Cardiac fibroblast (primary cell): Measurements from ENCODE around the gene PARP4.

Source experiments
- DNase-seq, 2 donors: peaks; one replicate each; pipeline versions ENCODE4 v3.0.0 to v3.0.0-alpha.2; 2010; ENCODE audit warnings: low read depth in 2 of 2
- H3K4me3 ChIP-seq, 2 donors: replicated peaks in 1 of 2; 1 replicate in 1 of 2; 2 replicates in 1 of 2; pipeline ENCODE4 v1.5.1; 2011; ENCODE audit warnings: low read depth in 2 of 2, low read length in 2 of 2, mild to moderate bottlenecking in 2 of 2, moderate library complexity in 1 of 2
- TF ChIP-seq, protein P1 (sequence below): IDR thresholded peaks from one replicate; pipeline ENCODE4 v1.5.1; 2011; ENCODE audit warnings: low read depth, mild to moderate bottlenecking, low read length, inconsistent platforms

PARP4 gene

DNA sequence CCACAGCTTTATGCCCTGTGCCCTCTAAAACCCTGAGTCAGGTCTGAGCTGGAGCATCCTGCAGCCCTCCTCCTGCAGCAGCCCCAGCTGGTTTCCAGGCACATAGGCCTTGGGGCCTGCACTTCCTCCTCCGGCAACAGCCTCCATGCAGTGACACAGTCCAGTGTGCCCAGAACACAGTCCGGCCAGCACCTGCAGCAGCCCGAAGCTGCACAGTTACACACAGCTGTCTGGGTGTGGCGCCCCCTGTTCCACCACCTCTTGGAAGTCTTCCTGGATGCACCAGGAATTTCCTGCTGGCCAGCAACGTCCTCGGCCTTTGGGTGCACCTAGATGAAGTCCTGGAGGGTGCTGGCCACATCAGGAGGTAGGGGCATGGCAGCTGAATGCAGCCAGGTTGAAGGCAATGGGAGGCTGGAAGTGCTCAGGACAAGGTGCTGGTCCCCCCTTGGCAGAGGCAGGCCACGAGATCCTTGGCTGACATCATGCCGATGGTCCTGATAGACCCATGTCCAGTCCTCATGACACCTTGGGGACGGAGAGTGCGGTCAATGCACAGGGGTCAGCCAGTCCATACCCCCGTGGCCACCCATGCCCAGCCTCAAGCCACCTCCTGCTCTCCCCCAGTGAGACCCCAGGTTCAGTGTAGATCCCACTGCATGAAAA, 27.1 kb upstream of the PARP4 start:
- TF ChIP-seq, protein P1, sequence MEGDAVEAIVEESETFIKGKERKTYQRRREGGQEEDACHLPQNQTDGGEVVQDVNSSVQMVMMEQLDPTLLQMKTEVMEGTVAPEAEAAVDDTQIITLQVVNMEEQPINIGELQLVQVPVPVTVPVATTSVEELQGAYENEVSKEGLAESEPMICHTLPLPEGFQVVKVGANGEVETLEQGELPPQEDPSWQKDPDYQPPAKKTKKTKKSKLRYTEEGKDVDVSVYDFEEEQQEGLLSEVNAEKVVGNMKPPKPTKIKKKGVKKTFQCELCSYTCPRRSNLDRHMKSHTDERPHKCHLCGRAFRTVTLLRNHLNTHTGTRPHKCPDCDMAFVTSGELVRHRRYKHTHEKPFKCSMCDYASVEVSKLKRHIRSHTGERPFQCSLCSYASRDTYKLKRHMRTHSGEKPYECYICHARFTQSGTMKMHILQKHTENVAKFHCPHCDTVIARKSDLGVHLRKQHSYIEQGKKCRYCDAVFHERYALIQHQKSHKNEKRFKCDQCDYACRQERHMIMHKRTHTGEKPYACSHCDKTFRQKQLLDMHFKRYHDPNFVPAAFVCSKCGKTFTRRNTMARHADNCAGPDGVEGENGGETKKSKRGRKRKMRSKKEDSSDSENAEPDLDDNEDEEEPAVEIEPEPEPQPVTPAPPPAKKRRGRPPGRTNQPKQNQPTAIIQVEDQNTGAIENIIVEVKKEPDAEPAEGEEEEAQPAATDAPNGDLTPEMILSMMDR, result no peak
- H3K4me3 ChIP-seq, result no peak overlapping the region
- no peak for DNase-seq

DNA sequence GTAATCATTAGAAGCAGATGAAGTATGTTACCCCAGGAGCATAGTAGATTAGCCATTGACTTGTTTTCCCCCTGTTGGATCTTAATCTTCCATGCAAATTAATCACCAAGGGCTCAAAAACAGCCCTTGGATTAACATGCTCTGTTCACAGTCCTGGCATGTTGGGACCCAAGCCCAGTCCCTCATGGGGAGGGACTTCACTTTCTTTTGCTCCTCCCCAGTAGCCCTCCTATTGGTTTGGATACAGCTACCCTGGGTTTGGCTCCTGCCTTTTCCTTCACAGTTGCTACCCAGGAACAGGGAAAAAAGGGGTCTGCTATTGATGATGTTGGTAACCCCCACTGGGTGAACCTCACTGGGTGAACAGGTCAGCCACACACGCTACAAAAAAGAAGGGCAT, 16.9 kb upstream of the PARP4 start:
- TF ChIP-seq, protein P1, result no peak
- H3K4me3 ChIP-seq, result no peak overlapping the region
- DNase-seq, result no peak

DNA sequence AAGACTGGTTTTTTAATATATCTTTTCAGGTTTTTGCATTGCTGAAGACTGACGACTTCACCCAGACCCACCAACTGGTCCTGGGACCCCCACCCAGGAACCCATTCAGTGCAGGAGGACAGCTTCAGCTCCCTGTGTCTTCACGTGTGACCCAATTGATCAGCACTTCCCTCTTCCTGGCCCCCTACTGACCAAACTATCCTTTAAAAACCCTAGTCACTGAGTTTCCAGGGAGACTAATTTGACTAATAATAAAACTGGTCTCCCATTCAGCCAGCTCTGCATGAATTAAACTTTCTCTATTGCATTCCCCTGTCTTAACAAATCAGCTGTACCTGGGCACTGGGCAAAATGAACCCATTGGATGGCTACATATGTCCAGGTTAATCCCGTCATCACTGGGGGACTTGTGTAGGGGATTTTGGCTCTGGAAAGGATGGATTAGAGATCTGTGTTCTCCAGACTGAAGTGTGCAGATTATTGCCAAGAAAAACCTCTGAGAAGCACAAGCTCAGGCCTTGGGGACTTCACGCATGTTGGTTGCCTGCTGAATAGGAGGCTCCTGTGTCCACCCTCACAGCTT, 16.3 kb upstream of the PARP4 start:
- no peak for DNase-seq
- TF ChIP-seq, protein P1, result no peak
- no peak overlapping the region for H3K4me3 ChIP-seq

DNA sequence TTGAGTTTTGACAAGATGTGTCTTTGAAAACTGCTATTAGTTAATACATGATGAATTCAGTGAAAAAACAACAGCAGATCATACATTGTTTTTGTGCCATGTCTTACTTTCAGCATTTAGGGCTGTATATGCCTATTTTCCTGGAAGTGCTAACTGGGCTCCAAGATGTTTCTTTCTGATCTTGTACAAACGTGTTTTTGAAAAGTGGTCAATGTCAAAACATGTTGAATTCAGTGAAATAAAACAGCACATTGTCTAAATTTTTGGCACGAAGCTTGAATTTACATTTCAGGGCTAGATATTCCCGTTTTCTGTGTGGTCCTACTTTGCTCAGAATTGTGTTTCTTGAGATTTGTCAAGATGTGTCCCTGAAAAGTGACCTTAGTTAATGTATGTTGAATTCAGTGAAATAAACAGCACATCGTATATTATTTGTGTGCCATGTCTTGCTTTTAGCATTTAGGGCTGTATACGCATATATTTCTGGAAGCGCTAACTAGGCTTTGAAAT, 14.7 kb upstream of the PARP4 start:
- H3K4me3 ChIP-seq, result no peak overlapping the region
- DNase-seq, result no peak
- TF ChIP-seq, protein P1, result no peak

DNA sequence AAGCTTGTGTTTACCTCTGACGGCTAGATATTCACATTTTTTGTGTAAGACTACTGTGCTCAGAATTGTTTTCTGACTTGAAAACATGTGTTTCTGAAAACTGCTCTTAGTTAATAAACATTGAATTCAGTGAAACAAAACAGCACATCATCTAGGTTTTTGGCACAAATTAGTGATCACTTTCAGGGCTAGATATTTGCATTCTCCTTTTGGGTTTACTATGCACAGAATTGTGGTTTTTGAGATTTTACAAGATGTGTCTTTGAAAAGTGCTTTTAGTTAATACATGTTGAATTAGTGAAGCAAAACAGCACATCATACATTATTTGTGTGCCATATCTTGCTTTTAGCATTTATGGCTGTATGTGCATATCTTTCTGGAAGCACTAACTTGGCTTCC, 8.2 kb upstream of the PARP4 start:
- no peak for DNase-seq
- TF ChIP-seq, protein P1, result no peak
- no peak overlapping the region for H3K4me3 ChIP-seq

DNA sequence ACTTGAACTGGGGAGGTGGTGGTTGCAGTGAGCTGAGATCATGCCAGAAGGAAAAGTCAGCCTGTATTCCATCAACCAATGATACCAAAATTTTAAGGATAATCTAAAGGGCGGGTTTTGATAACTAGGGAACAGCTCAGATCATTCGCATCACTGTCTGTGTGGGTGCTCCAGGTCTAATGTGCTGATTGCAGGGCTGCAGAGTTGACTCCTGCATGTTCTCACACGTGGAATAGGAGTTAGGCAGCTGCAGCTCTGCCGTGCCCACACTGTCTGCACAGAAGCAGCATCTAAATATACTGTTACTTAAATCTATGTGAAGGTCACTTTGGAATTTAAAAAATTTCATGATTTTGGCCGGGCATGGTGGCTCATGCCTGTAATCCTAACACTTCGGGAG, 4.3 kb upstream of the PARP4 start:
- DNase-seq, result no peak

More for the DNA sequence above, 4.3 kb upstream of the PARP4 start:
- TF ChIP-seq, protein P1, result no peak
- no peak overlapping the region for H3K4me3 ChIP-seq
